Measurements from ENCODE around the gene SFTPD. TPM values are rescaled to one million over a fixed set of nuclear protein-coding genes. Genes with fewer than 3 reads are reported as not detected.
A peak's percentile ranks its signal among the peaks of the same experiment; 100 is the strongest.

SFTPD gene
- total and polyA plus RNA-seq, 2 of the 8 experiments (the other 6 are each of a cell fraction or from before 2014, with no cell fraction given) = 0.21 to 0.54 TPM

- Histone ChIP-seq H3K27ac (ENCODE audit: low read depth, low read length) (no peak overlapping the region), H2AK5ac (ENCODE audit: low read depth, low read length) (no peak overlapping the region), H2BK20ac (ENCODE audit: low read length) (no peak overlapping the region), H3K4me1 (replicated peaks in 1 of 4; ENCODE audit: control insufficient read depth in 3 of 4, insufficient read depth in 4 of 4, low read length in 3 of 4) (no peaks in the 10 kb centered on the region), H3K9me3 (ENCODE audit: insufficient read depth in 2 of 2, low read depth in 1 of 2, low read length in 1 of 2) (no peaks in the 10 kb centered on the region), H3K27me3 (replicated peaks in 1 of 4; ENCODE audit: control insufficient read depth in 3 of 4, extremely low read depth in 1 of 4, insufficient read depth in 3 of 4, low read length in 3 of 4) (no peaks in the 10 kb centered on the region), H2BK15ac (ENCODE audit: low read length) (no peak overlapping the region), H3K4ac (replicated peaks; ENCODE audit: insufficient read length, low read depth, low read length) (no peak overlapping the region), H2AFZ (ENCODE audit: low read length) (no peak overlapping the region), H3K23ac (ENCODE audit: insufficient read length) (no peak overlapping the region), H2BK120ac (replicated peaks; ENCODE audit: low read depth, low read length) (no peak overlapping the region), H3K79me1 (ENCODE audit: low read depth, low read length) (no peaks in the 10 kb centered on the region), H2BK12ac (ENCODE audit: low read depth, low read length) (no peak overlapping the region), H4K20me1 (replicated peaks in 1 of 2; ENCODE audit: control insufficient read depth in 1 of 2, insufficient read depth in 2 of 2, low read length in 2 of 2) (no peaks in the 10 kb centered on the region), H2BK5ac (ENCODE audit: low read depth, low read length) (no peak overlapping the region), H3K18ac (ENCODE audit: extremely low read depth, low read length) (no peak overlapping the region), H3K36me3 (ENCODE audit: control insufficient read depth in 2 of 4, insufficient read depth in 4 of 4, low read length in 3 of 4) (no peaks in the 10 kb centered on the region), H3K79me2 (ENCODE audit: control insufficient read depth in 1 of 2, insufficient read depth in 2 of 2, low read length in 2 of 2) (no peaks in the 10 kb centered on the region), H3K4me3 (ENCODE audit: extremely low read depth in 1 of 4, insufficient read depth in 2 of 4, low read depth in 3 of 4, low read length in 4 of 4) (no peak overlapping the region), H4K8ac (ENCODE audit: extremely low read depth, insufficient read depth, low read length) (no peak overlapping the region), H3K56ac (replicated peaks; ENCODE audit: insufficient read length, low read depth, low read length) (no peak overlapping the region), H3K4me2 (ENCODE audit: insufficient read depth in 1 of 2, low read depth in 2 of 2, low read length in 2 of 2) (no peak overlapping the region), H4K5ac (ENCODE audit: insufficient read length, low read depth, low read length) (no peak overlapping the region), H3K23me2 (ENCODE audit: low read depth, low read length) (no peaks in the 10 kb centered on the region), H3K14ac (ENCODE audit: insufficient read length) (no peak overlapping the region), H3K9ac (replicated peaks in 1 of 4; ENCODE audit: extremely low read depth in 1 of 4, low read depth in 3 of 4, low read length in 3 of 4) (no peak overlapping the region), H4K91ac (replicated peaks; ENCODE audit: insufficient read length, low read length) (no peak overlapping the region)
- CTCF ChIA-PET (ENCODE audit: partially characterized antibody) = interaction anchor here (2.7 to 3.7 kb wide), 2 partner anchors 13 to 88 kb away, joined by 7 to 13 read pairs; no protein-coding TSS in a partner anchor
- TF ChIP-seq RBBP5 (IDR thresholded peaks at IDR 0.05; ENCODE audit: borderline replicate concordance, low read depth, low read length) = no peak
- no peak for TF ChIP-seq HDAC2 (IDR thresholded peaks at IDR 0.05; ENCODE audit: borderline replicate concordance in 1 of 2, low read depth in 2 of 2, low read length in 2 of 2)
- TF ChIP-seq SIX5 (IDR thresholded peaks at IDR 0.05; ENCODE audit: low read depth, low read length) = no peak
- TF ChIP-seq RFX5 (IDR thresholded peaks at IDR 0.05; ENCODE audit: borderline replicate concordance, low read depth, low read length) = no peak
- no peak for TF ChIP-seq SIRT6 (IDR thresholded peaks at IDR 0.05; ENCODE audit: low read length)
- no peak for TF ChIP-seq HDAC6 (IDR thresholded peaks at IDR 0.05; ENCODE audit: low read depth, low read length)
- TF ChIP-seq NRF1 (IDR thresholded peaks at IDR 0.05; ENCODE audit: low read depth, low read length) = no peak
- TF ChIP-seq RXRA (IDR thresholded peaks at IDR 0.05; ENCODE audit: insufficient read depth, low read depth, low read length) = no peak
- no peak for TF ChIP-seq NANOG (IDR thresholded peaks at IDR 0.05; ENCODE audit: insufficient read depth, low read depth, low read length, poor library complexity, severe bottlenecking)
- WGBS, 2 experiments (ENCODE audit: extremely low coverage in 1 of 2, insufficient coverage in 1 of 2, insufficient read length in 1 of 2, insufficient replicate concordance in 2 of 2, low coverage in 1 of 2, low lambda C conversion rate in 2 of 2, missing lambda C conversion rate in 1 of 2) = 90% methylated on average over 8 of the region's 11 CpGs; no CpG with 5 or more reads in 1 of the 2 experiments
- peak in 1 of 2 experiments; percentile 17 for DNase-seq (ENCODE audit: low read depth in 1 of 2, low spot score in 2 of 2)
- POLR2A ChIA-PET (ENCODE audit: partially characterized antibody) = interaction anchor here (1.2 kb wide), 1 partner anchor 41 kb away, joined by 3 read pairs; no protein-coding TSS in a partner anchor
- no peak for FAIRE-seq
Measured at GRCh38 chr10:79941585-79942210, 7.2 kb downstream of the SFTPD start.
